Large intestine (tissue), 12 donors: ENCODE results near the gene OR51L1. TPM values are rescaled to one million over a fixed set of nuclear protein-coding genes. Genes with fewer than 3 reads are reported as not detected.
"Not testable (repeated sequence)": the region's sequence is repeated elsewhere in the genome, so short reads cannot be mapped to it uniquely, and the experiment has no call there.

Source experiments
- DNase-seq, 2 donors: peaks; one replicate each; pipeline versions ENCODE4 v3.0.0 to v3.0.0-alpha.2; 2013
- H3K27ac ChIP-seq: one replicate; pipeline ENCODE4 v1.5.1; 2013; ENCODE audit warnings: low read length
- H3K27me3 ChIP-seq: 2 replicates; pipeline ENCODE4 v1.6.1; 2013; ENCODE audit warnings: low read length; ENCODE audit not compliant: control insufficient read depth, insufficient read depth
- H3K36me3 ChIP-seq: 2 replicates; pipeline ENCODE4 v1.6.1; 2013; ENCODE audit warnings: low read length; ENCODE audit not compliant: control insufficient read depth, insufficient read depth
- H3K4me1 ChIP-seq: one replicate; pipeline ENCODE4 v1.6.1; 2013; ENCODE audit warnings: low read length; ENCODE audit not compliant: control insufficient read depth, insufficient read depth
- H3K4me3 ChIP-seq: one replicate; pipeline ENCODE4 v1.5.1; 2013; ENCODE audit warnings: low read length
- H3K9me3 ChIP-seq: one replicate; pipeline ENCODE4 v1.6.1; 2013; ENCODE audit warnings: mild to moderate bottlenecking, low read depth, low read length, moderate library complexity; ENCODE audit not compliant: control insufficient read depth
- WGBS: methylation state at CpG from one replicate; pipeline ENCODE4 v1.1.5; 2013; ENCODE audit warnings: low lambda C conversion rate; ENCODE audit not compliant: insufficient coverage; 5-methylcytosine and 5-hydroxymethylcytosine counted together
- long read RNA-seq, 11 donors: transcript quantifications; one replicate each; lab custom pipeline, GENCODE V29; 2026
- polyA plus RNA-seq: library from polyadenylated mRNA; unstranded; fragments of 120-200 nt; gene quantifications from one replicate; pipeline ENCODE4 v1.2.1, GENCODE V29; 2013

The OR51L1 gene
- polyA plus RNA-seq: not detected
- long read RNA-seq, donor 1: 0 reads
- long read RNA-seq, donor 2: 0 reads
- long read RNA-seq, donor 3: 0 reads
- long read RNA-seq, donor 4: 0 reads
- long read RNA-seq, donor 5: 0 reads
- long read RNA-seq, donor 6: 0 reads
- long read RNA-seq, donor 7: 0 reads
- long read RNA-seq, donor 8: 0 reads
- long read RNA-seq, donor 9: 0 reads
- long read RNA-seq, donor 10: 0 reads
- long read RNA-seq, donor 11: 0 reads

GRCh38 chr11:4994551-4994950 lies at the start of gene OR51L1:
Gene OR51L1 (plus strand): TSS chr11:4994851. CDS start chr11:4998983, 4,132 bp downstream.
- Histone ChIP-seq H3K27me3 (no peaks in the 10 kb centered on the region), H3K36me3 (no peaks in the 10 kb centered on the region), H3K4me1 (no peaks in the 10 kb centered on the region), H3K4me3 (no peak within 1 kb of the TSS), H3K9me3 (no peaks in the 10 kb centered on the region), H3K27ac (no peak within 1 kb of the TSS)
- WGBS: 100% methylated on average over 1 of the region's 2 CpGs
- no peak for DNase-seq

- no peak within 1 kb of the TSS for H3K4me3 ChIP-seq
- DNase-seq: no peak
- no peaks in the 10 kb centered on the region for H3K4me1 ChIP-seq
- H3K9me3 ChIP-seq: no peaks in the 10 kb centered on the region
- H3K27ac ChIP-seq: no peak within 1 kb of the TSS
- H3K36me3 ChIP-seq: no peaks in the 10 kb centered on the region
- no peaks in the 10 kb centered on the region for H3K27me3 ChIP-seq
These were observed 47.1 kb upstream of the OR51L1 start, which contains the start of gene OR51A4 for GRCh38 chr11:4947505-4947904. Gene OR51A4 (minus strand): TSS chr11:4947605. CDS start chr11:4947100, 505 bp downstream.

- H3K27ac ChIP-seq, H3K36me3 ChIP-seq, H3K4me1 ChIP-seq, H3K27me3 ChIP-seq, H3K9me3 ChIP-seq, DNase-seq, H3K4me3 ChIP-seq: not testable (repeated sequence)
- WGBS: 60% methylated on average over 1 of the region's 2 CpGs
These were observed 39.0 kb upstream of the OR51L1 start, which contains the start of gene OR51A2 for GRCh38 chr11:4955613-4956012. Gene OR51A2 (minus strand): TSS chr11:4955713. CDS start chr11:4955713, 0 bp downstream.

GRCh38 chr11:4957396-4957795 lies 37.3 kb upstream of the OR51L1 start:
- DNase-seq: no peak
- Histone ChIP-seq H3K36me3 (no peaks in the 10 kb centered on the region), H3K9me3 (no peaks in the 10 kb centered on the region), H3K4me1 (no peaks in the 10 kb centered on the region), H3K27me3 (no peaks in the 10 kb centered on the region), H3K27ac (no peak overlapping the region), H3K4me3 (no peak overlapping the region)
- WGBS: 85% methylated on average over 4 of the region's 4 CpGs

- Histone ChIP-seq H3K4me1 (no peaks in the 10 kb centered on the region), H3K27ac (no peak overlapping the region), H3K9me3 (no peaks in the 10 kb centered on the region), H3K4me3 (no peak overlapping the region), H3K36me3 (no peaks in the 10 kb centered on the region), H3K27me3 (no peaks in the 10 kb centered on the region)
- 71% methylated on average over 1 of the region's 3 CpGs for WGBS
- no peak for DNase-seq
These were observed 33.8 kb upstream of the OR51L1 start for GRCh38 chr11:4960877-4961276.

- H3K4me3 ChIP-seq: no peak overlapping the region
- no peaks in the 10 kb centered on the region for H3K27me3 ChIP-seq
- DNase-seq: no peak
- no peaks in the 10 kb centered on the region for H3K36me3 ChIP-seq
- H3K9me3 ChIP-seq: no peaks in the 10 kb centered on the region
- WGBS: no CpG with 5 or more reads among the region's 1 CpG
- no peak overlapping the region for H3K27ac ChIP-seq
- H3K4me1 ChIP-seq: no peaks in the 10 kb centered on the region
These were observed 31.8 kb upstream of the OR51L1 start for GRCh38 chr11:4962816-4963215.

- WGBS: 86% methylated on average over 1 of the region's 5 CpGs
These were observed 19.2 kb upstream of the OR51L1 start for GRCh38 chr11:4975436-4975835.

GRCh38 chr11:4979036-4979435 lies 15.6 kb upstream of the OR51L1 start:
- no peaks in the 10 kb centered on the region for H3K9me3 ChIP-seq
- no peaks in the 10 kb centered on the region for H3K36me3 ChIP-seq
- no peaks in the 10 kb centered on the region for H3K27me3 ChIP-seq
- no peaks in the 10 kb centered on the region for H3K4me1 ChIP-seq
- H3K4me3 ChIP-seq: no peak overlapping the region
- no peak for DNase-seq
- H3K27ac ChIP-seq: no peak overlapping the region
- no CpG with 5 or more reads among the region's 3 CpGs for WGBS

More at GRCh38 chr11:4975436-4975835, 19.2 kb upstream of the OR51L1 start:
- Histone ChIP-seq H3K4me3 (no peak overlapping the region), H3K27me3 (no peaks in the 10 kb centered on the region), H3K36me3 (no peaks in the 10 kb centered on the region), H3K9me3 (no peaks in the 10 kb centered on the region), H3K27ac (no peak overlapping the region), H3K4me1 (no peaks in the 10 kb centered on the region)
- no peak for DNase-seq

GRCh38 chr11:4982678-4983077 lies 12.0 kb upstream of the OR51L1 start:
- WGBS: 40% methylated on average over 1 of the region's 3 CpGs
- H3K4me3 ChIP-seq: no peak overlapping the region
- no peaks in the 10 kb centered on the region for H3K4me1 ChIP-seq
- no peaks in the 10 kb centered on the region for H3K36me3 ChIP-seq
- no peak for DNase-seq
- H3K9me3 ChIP-seq: no peaks in the 10 kb centered on the region
- no peak overlapping the region for H3K27ac ChIP-seq
- H3K27me3 ChIP-seq: no peaks in the 10 kb centered on the region

- Histone ChIP-seq H3K27ac (no peak overlapping the region), H3K9me3 (no peaks in the 10 kb centered on the region), H3K36me3 (no peaks in the 10 kb centered on the region), H3K27me3 (no peaks in the 10 kb centered on the region), H3K4me1 (no peaks in the 10 kb centered on the region), H3K4me3 (no peak overlapping the region)
- no peak for DNase-seq
- WGBS: no CpG with 5 or more reads among the region's 6 CpGs
These were observed 10.8 kb upstream of the OR51L1 start for GRCh38 chr11:4983841-4984240.

GRCh38 chr11:4991060-4991459 lies 3.6 kb upstream of the OR51L1 start:
- no peaks in the 10 kb centered on the region for H3K9me3 ChIP-seq
- no CpG with 5 or more reads among the region's 1 CpG for WGBS
- no peaks in the 10 kb centered on the region for H3K36me3 ChIP-seq
- no peaks in the 10 kb centered on the region for H3K4me1 ChIP-seq
- H3K27ac ChIP-seq: no peak overlapping the region
- no peak overlapping the region for H3K4me3 ChIP-seq
- DNase-seq: no peak
- no peaks in the 10 kb centered on the region for H3K27me3 ChIP-seq
